GM12878 (cell line): ENCODE data around the gene NUP205.

Experiments
- CTCF ChIP-seq, 3 experiments: IDR thresholded peaks in 2 of 3; conservative IDR thresholded peaks in 1 of 3; 2 replicates each; pipeline ENCODE4 v1.5.1; 2011; ENCODE audit warnings: low read depth in 3 of 3, low read length in 3 of 3, mild to moderate bottlenecking in 3 of 3, control low read depth in 2 of 3, moderate library complexity in 2 of 3, inconsistent platforms in 1 of 3, mixed read lengths in 1 of 3; ENCODE audit not compliant: control insufficient read depth in 2 of 3, insufficient read depth in 1 of 3; ENCODE audit errors: extremely low read depth in 1 of 3
- EZH2 ChIP-seq: IDR thresholded peaks from 2 replicates; pipeline ENCODE4 v1.6.1; 2012; ENCODE audit warnings: low read depth, mild to moderate bottlenecking, control low read depth, inconsistent platforms, low read length, borderline replicate concordance; ENCODE audit not compliant: control insufficient read depth
- FOS ChIP-seq: IDR thresholded peaks from 3 replicates; pipeline ENCODE4 v1.6.1; 2011; ENCODE audit warnings: borderline replicate concordance; ENCODE audit not compliant: insufficient read length; ENCODE audit errors: extremely low read depth
- GABPA ChIP-seq: IDR thresholded peaks from 2 replicates; pipeline ENCODE4 v1.6.1; 2014; ENCODE audit warnings: antibody characterized with exemption, low read depth, mild to moderate bottlenecking, inconsistent platforms
- HDAC2 ChIP-seq: fragments of 200-600 bp; sonication (generic); IDR thresholded peaks from 2 replicates; pipeline ENCODE4 v1.6.1; 2017
- POLR2A ChIP-seq: IDR thresholded peaks from 2 replicates; pipeline ENCODE4 v1.6.1; 2011; ENCODE audit warnings: low read depth, mild to moderate bottlenecking, low read length
- SIN3A ChIP-seq: IDR thresholded peaks from 2 replicates; pipeline ENCODE4 v1.6.1; 2012; ENCODE audit warnings: low read depth, low read length, improper control_type of control experiment
- TAF1 ChIP-seq: IDR thresholded peaks from 2 replicates; pipeline ENCODE4 v1.6.1; 2011; ENCODE audit warnings: mild to moderate bottlenecking, low read depth, low read length, borderline replicate concordance
- WRNIP1 ChIP-seq: IDR thresholded peaks from 2 replicates; pipeline ENCODE4 v1.6.1; 2011; ENCODE audit warnings: low read depth, low read length, improper control_type of control experiment, borderline replicate concordance

GRCh38 chr7:135518748-135519147, 39.0 kb upstream of the NUP205 start:
- TF ChIP-seq FOS: no peak
- TF ChIP-seq CTCF (IDR thresholded peaks at IDR 0.05 in 2 of 3, conservative IDR thresholded peaks at IDR 0.05 in 1 of 3; ENCODE audit: control insufficient read depth in 2 of 3, extremely low read depth in 1 of 3, insufficient read depth in 1 of 3, low read depth in 3 of 3, low read length in 3 of 3): no peak
- TF ChIP-seq TAF1: no peak
- no peak for TF ChIP-seq HDAC2
- no peak for TF ChIP-seq GABPA
- no peak for TF ChIP-seq WRNIP1
- TF ChIP-seq EZH2: no peak
- TF ChIP-seq SIN3A: no peak
- TF ChIP-seq POLR2A: no peak
